Stimulated activated CD4-positive, alpha-beta T cell treated with anti-CD3 and anti-CD28 coated beads, Interleukin-4, amount 100 ng/mL, for 24 hours (primary cell): ENCODE measurements around the gene THAP6.
"Not testable (repeated sequence)": the region's sequence is repeated elsewhere in the genome, so short reads cannot be mapped to it uniquely, and the experiment has no call there.

ENCODE experiments used
- DNase-seq: peaks from one replicate; pipeline ENCODE4 v3.0.0-alpha.2; 2020

The THAP6 gene, protein sequence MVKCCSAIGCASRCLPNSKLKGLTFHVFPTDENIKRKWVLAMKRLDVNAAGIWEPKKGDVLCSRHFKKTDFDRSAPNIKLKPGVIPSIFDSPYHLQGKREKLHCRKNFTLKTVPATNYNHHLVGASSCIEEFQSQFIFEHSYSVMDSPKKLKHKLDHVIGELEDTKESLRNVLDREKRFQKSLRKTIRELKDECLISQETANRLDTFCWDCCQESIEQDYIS

GRCh38 chr4:75514131-75514948 lies at the start of gene THAP6, which contains the start of gene RCHY1:
Gene THAP6 (plus strand): TSS chr4:75514473. CDS start chr4:75515453, 980 bp downstream.
Gene RCHY1 (minus strand): TSS chr4:75514403. CDS start chr4:75514286, 117 bp downstream.
- DNase-seq, result peak; percentile 95

DNA sequence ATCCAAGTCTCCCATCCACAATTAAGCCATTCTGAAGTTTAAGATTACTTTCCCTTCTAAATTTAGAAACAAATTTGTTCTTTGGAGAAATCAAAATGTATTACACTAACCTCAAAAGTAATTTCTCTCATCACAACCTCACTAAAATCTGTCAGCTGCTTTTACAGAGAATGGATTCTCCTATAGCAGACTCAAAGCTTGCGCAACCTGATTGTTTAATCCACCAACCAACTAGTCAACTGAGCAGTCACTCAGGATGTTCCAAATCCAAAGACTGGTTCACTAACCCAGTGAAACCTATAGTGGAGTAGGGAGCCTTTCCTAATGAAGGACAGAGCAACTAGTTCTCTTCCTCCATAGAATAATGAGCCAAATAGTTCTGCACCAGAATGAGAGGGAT lies 44.4 kb upstream of the THAP6 start:
- DNase-seq, result no peak

- DNase-seq, result no peak
Observed at GRCh38 chr4:75470738-75471137, 43.5 kb upstream of the THAP6 start.

DNA sequence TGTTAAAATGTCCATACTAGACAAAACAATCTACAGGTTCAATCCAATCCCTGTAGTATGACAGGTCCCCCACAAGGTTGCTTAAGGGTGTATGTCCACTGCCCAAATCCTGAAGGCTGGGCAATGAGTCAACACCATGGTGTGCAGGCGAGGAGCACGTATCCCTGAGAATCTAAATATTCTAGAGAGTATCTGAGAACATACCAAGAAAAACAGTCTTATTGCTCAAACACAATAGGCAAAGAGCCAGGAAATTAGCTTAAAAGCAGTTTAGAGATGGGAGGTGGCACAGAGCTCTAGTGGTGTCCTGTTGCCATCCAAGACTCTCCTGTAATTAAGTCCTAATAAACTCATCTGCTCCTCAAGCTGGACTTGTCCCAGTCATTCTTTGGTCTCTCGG lies 37.1 kb upstream of the THAP6 start:
- DNase-seq, result no peak

DNA sequence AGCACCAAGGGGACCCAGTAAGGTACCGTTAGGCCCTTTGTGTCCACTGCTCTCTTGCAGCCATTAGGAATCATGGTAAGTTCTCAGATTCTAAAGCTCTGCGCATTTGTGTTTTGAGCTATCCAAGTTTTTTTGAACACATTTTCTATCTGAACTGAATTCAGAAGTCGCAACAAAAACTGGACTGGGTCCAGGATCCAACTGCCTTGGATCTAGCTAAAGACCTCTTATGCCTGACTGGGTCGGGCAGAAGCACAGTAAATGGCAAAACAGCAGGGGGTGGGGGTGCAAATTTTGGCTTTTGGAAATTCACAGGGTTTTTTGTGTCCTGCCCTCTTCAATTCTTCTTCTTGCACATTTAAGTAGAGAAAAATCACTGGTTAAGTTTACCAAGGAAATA lies 30.1 kb upstream of the THAP6 start:
- DNase-seq, result no peak

DNA sequence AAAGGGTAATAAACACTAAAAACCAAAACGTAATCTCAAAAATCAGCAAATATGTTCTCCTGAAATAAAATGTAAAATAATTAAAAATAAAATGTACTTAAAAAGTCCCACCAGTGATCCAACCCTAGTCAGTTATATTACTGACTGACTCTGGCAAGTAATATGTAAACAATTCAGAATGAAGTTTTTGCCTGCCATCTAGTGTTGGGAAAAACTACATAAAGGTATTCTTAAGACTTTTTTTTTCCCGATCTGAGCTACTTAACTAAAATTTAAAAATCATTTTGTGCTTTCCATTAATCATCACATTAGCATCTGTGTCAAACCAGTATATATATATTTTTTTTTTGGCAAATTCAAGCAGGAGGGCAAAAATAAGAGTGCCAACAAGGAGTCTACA lies 24.1 kb upstream of the THAP6 start:
- DNase-seq, result no peak

DNA sequence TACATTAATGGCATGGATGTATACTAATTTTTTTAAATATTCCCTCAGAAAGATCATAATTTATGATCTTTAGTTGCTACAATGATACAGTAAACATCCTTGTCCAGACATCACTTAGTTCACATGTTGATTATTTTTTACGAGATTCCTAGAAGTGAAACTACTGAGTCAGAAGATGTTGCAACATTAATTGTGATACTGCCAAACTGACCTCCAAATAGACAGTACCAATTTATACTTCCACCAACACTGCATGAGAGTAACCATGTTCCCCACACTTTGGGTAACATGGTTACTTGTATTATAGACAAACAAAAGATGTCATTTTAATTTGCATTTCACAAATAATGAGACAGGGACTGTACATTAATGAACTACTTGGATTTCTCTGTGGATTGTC lies 19.7 kb upstream of the THAP6 start:
- DNase-seq, result no peak

DNA sequence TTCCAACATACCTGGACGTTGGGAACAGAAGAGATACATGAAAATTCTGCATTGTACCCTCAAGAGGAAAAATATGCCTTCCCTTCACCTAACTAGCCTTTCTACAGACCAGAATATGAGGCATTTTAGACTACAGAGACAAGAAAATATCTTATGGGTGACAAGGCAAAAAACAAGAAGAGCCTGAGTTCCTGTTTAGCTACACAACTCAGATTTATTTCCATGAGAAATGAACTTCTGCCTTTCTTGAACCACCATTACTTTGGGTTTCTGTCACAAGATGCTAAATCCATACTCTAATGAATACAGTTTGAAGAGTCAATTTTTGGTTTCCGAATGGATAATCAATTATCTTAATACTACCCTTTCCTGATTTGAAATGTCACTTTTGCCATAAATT lies 18.8 kb upstream of the THAP6 start:
- DNase-seq, result no peak

DNA sequence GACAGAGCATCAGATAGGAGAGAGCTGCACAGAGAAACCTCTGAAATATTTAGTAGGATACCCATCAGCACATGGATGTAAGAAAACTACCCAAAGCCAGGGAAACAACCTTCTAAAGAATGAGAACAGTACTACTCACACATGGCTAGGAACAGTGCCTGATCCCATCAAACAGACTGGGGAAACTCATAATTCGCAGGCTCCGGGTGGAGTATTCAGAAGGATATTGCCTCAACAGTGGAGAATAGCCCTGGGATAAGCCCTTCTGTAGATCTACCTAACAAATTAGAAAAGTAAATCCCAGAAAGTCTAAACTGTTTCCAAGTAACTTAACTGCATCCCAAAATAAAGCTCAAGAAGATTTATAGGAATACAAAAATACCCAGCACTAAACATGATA lies 17.9 kb upstream of the THAP6 start:
- DNase-seq, result no peak

- no peak for DNase-seq
Observed at GRCh38 chr4:75497133-75497532, 17.1 kb upstream of the THAP6 start.

DNA sequence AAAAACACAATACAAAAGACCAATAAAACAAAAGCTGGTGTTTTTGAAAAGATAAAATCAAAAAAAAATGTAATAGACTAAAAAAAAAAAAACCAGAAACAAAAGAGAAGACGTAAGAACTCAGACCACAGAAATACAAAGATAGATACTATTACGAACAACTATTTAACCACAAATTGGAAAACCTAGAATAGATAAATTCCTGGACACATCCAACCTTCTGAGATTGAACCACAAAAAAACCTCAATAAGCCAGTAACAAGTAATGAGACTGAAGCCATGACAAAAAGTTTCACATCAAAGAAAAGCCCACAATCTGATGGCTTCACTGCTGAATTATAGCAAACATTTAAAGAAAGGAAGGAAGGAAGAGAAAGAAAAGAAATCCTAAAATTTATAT lies 16.2 kb upstream of the THAP6 start:
- DNase-seq, result no peak

GRCh38 chr4:75499900-75500299 lies 14.4 kb upstream of the THAP6 start:
- DNase-seq, result no peak

DNA sequence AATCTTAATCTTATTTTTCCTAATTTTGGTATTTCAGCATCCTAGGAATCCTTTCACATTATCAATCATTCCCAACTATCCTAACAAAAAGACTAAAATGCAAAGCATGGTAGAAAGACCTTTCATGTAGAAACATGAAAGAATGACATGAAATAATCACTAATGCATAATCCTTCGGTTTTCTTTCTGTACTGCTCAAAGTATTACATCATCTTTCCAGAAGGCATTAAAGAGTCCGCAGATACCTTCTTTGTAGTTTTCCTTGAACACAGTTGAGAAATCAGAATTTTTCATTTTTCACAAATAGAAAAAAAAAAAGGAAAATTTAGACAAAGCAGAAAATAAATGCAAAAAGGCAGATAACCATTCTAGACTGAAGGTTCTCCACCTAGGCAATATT lies 11.6 kb upstream of the THAP6 start:
- no peak for DNase-seq

DNA sequence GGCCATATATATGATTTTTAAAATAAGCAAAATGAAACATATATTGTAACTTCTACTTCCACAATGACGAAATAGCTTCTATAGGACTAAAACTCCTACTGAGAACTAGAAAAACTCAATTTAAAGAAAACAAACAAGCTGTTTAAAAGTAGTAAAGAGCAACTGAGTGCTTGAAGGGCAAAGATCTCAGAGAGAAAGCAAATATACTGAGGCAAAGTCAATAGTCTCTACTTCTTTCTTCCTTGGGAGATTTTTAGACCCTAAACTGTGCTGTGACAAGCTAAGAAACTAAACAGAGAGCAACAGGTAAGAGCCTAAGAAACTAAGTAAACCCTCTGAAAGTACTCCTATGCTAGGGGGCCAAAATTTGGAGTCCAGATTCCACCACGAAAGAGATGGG lies 8.6 kb upstream of the THAP6 start:
- DNase-seq, result no peak

DNA sequence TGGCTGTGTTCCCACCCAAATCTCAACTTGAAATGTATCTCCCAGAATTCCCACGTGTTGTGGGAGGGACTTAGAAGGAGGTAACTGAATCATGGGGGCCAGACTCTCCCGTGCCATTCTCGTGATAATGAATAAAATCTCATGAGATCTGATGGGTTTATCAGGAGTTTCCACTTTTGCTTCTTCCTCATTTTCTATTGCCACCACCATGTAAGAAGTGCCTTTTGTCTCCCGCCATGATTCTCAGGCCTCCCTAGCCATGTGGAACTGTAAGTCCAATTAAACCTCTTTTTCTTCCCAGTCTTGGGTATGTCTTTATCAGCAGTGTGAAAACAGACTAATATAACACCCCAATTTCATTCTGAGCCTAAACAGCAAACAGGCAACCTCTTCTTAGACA lies 4.7 kb upstream of the THAP6 start:
- DNase-seq, result not testable (repeated sequence)

DNA sequence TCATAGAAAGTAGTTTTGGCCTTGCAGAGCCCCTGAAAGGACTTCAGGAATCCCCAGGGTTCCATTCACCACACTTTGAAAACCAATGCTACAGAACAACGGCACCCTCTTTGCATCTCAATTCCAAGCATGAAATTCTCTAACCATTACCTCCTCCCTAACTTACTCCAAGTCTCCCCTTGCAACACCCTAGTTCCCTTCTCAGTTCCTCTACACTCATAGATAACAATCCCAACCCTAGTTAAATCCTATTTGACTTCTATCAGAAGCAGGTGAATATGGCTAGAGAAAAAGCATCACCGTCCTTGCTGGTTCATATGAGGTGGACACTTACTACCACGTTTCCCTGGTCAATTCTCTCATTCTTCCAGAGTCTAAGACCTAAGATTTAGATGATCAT lies 2.4 kb upstream of the THAP6 start:
- no peak for DNase-seq

DNA sequence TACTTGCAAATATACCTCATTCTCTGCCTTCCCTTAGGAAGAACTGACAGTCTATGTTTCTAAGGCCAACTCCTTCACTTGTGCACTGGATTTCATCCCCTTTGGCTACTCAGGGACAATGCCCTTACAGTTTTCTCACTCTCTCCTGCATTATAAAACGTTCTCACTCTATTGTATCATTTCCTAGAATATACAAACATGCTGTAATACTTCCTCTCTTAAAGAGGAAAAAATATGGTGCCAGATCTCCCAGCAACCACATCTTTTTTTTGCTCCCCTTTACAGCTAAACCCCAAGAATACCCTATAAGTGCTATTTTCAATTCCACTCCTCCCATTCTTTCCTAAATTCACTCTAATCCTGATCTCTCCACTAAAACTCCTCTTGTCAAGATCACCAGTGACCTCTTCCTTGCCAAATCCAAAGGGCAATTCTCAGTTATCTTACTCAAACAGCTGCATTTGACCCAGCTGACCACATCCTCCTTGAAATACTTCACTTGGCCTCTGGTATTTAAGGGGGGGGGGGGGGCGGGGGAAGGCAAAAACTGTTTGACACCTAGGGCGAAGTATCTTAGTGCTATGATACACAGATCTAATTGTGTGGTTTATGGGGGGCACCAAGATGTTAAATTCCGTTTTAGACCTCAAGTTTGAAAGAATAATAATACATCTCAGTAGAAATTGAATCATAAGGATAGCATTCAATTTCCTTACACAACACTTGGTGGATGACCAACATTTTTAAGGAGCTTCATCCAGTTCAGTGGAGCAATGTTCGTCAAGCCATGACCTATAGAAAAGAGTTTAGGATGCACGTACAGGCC lies 1.7 kb upstream of the THAP6 start:
- DNase-seq, result no peak

DNA sequence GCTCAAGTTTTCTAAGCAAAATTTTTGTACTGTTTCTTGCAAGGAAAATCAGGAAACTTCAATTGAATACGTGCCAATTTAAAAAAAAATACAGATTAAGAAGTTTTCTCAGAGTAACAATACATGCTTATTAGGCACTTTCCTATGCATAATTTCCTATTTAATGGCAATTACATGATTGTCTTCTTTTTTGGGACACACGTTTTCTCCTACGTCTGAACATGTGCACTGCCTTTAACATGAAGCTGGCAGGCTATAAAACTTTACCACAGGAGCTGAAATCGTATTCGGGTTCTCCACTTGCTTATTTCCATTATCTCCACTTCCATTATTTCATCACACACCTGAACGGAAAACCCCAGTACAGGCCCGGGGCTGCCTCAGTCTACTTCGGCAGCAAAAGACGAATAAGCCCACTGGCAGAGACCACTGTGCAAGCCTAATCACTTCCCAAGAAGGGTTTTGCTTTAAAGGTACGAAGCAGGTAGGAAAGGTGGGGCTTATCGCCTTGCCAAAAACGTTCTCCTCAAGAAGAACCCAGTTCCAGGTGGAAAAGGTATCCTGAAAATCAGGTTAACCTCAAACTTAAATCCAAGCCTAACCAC lies 645 bp upstream of the THAP6 start:
- no peak for DNase-seq

GRCh38 chr4:75514949-75515612 lies 808 bp downstream of the THAP6 start:
- DNase-seq, result peak; percentile 17

- no peak for DNase-seq
Observed at GRCh38 chr4:75516144-75516543, 1.9 kb downstream of the THAP6 start.

DNA sequence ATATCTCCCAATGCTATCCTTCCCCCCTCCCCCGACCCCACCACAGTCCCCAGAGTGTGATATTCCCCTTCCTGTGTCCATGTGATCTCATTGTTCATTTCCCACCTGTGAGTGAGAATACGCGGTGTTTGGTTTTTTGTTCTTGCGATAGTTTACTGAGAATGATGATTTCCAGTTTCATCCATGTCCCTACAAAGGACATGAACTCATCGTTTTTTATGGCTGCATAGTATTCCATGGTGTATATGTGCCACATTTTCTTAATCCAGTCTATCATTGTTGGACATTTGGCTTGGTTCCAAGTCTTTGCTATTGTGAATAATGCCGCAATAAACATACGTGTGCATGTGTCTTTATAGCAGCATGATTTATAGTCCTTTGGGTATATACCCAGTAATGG lies 5.2 kb downstream of the THAP6 start:
- not testable (repeated sequence) for DNase-seq

GRCh38 chr4:75525086-75525485 lies 10.8 kb downstream of the THAP6 start:
- no peak for DNase-seq

GRCh38 chr4:75525910-75526309 lies 11.6 kb downstream of the THAP6 start:
- DNase-seq, result no peak
